Memory B cell (primary cell): ENCODE results near the gene OGFRL1.

Experiments used
- ATAC-seq: fragments of 150-1000 bp; cut with Tn5 transposase; 2 replicates; pipeline ENCODE4 v1.10.0; 2021; ENCODE audit warnings: low read depth, mild to moderate bottlenecking, moderate library complexity
- DNase-seq, 2 donors: peaks; one replicate each; pipeline ENCODE4 v3.0.0; 2022; ENCODE audit warnings: low spot score in 2 of 2
- H3K27ac Mint-ChIP-seq: one replicate; pipeline ENCODE4 v1.8.0; 2022; ENCODE audit warnings: mild to moderate bottlenecking, moderate library complexity, mixed read lengths
- H3K27me3 Mint-ChIP-seq: one replicate; pipeline ENCODE4 v1.8.0; 2022; ENCODE audit warnings: mixed read lengths
- H3K36me3 Mint-ChIP-seq: one replicate; pipeline ENCODE4 v1.8.0; 2022; ENCODE audit warnings: mild to moderate bottlenecking, mixed read lengths
- H3K4me1 Mint-ChIP-seq: one replicate; pipeline ENCODE4 v1.8.0; 2022; ENCODE audit warnings: mixed read lengths
- H3K4me3 Mint-ChIP-seq: one replicate; pipeline ENCODE4 v1.8.0; 2022; ENCODE audit warnings: mild to moderate bottlenecking, moderate library complexity, mixed read lengths
- H3K9me3 Mint-ChIP-seq: one replicate; pipeline ENCODE4 v1.8.0; 2022; ENCODE audit warnings: mixed read lengths

The OGFRL1 gene

DNA sequence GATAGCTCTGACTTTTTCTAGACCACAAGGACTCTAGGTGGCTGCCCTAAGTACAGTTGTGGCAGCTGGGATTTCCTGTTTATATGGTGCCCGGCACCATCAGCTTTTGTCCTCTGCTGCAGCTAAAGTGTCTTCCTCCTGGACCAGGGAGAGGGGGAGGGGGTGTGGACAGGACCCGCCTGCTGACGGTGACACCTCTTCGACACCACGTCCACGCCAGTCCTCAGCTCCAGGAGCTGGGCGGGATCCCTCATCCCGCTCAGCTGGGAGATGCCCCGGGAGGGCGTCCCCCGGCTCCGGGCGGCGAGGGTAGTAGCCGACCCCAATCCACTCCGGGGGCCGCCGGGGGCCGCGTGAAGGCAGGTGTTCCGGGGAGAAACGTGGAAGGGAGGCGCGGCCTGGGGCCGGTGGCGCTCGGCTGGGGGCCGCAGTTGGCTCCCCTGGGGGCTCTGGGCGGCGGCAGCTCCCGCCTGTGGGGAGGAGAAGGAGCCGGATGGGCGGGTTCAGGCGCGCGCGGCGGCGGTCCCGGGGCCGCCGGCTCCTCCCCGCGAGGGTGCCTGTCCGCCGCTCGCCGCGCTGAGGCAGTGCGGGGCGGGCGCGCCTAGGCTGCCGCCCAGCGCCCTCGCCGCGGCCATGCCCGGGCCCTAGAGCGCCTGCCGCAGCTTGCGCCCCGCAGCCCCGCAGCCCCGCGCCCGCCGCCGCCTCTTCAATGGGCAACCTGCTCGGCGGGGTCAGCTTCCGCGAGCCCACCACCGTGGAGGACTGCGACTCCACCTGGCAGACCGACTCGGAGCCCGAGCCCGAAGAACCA, at the start of gene OGFRL1:
Gene OGFRL1 (plus strand): TSS at position 584 of the 811 bp plus-strand sequence. CDS start 126 bp downstream, at position 710.
- Mint-ChIP-seq H3K4me3 (peak within 1 kb of the TSS; percentile 90), H3K27ac (peak within 1 kb of the TSS; percentile 85), H3K4me1 (peaks cover 40% of the 10 kb centered on the region), H3K27me3 (no peaks in the 10 kb centered on the region), H3K36me3 (peaks cover 11% of the 10 kb centered on the region), H3K9me3 (no peaks in the 10 kb centered on the region)
- DNase-seq (peak; percentile 73 to 78), ATAC-seq (peak; percentile 85)

DNA sequence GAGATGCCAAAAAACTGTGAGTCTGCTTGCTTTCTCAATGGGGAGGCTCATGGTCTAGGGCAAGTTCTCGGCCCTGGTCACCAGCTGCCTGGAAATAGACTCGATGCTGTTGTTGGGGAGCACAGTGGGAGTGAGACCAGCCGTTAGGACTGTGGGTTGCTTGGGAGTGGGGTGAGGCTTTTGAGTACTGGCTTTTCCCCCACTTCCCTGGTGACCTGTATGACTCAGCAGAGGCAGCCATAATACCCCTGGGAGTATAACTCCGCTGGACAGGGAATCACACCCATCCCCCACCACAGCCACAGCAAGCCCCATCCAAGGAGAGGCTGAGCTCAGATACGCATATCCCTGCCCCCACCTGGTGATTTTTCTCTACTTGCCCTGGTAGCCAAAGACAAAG, 48.9 kb upstream of the OGFRL1 start:
- Mint-ChIP-seq H3K4me3 (no peak overlapping the region), H3K9me3 (peaks cover 4% of the 10 kb centered on the region), H3K27ac (no peak overlapping the region), H3K4me1 (peaks cover 2% of the 10 kb centered on the region), H3K27me3 (peaks cover 4% of the 10 kb centered on the region), H3K36me3 (no peaks in the 10 kb centered on the region)
- DNase-seq: no peak
- ATAC-seq: no peak

DNA sequence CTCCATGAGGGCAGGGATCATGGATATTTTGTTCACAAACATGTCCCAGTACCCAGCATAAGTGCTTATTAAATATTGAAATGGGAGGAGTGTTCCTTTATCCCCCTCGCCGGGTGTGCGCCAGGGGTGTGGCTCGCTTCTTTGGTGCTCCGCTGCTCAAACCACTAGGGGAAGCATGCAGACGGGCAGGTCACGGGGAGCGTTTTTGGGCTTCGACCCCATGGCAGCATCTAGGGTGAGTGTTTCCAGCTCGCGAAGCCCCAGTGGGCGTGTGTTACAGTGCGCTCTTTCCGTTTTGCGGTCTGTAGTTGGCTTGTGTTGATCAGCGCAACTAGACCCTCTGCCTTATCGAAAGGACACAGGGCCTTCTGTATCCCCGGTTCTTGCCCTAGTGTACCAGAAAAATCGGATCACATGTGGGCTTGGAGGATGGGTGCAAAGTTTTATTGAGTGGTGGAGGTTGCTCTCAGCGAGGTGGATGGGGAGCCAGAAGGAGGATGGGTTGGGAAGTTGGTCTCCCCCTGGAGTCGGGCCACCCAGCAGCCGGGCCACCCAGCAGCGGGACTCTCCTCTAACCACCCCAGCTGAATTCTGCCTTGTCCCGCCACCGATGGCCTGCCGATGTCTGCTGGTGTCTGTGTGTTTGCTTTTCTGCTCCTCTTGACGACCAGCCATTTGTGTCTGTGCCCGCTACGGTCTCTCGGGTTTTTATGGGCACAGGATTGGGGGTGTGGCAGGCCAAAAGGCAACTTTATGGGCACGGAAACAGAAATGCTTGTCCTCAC, 43.2 kb upstream of the OGFRL1 start:
- Mint-ChIP-seq H3K4me3 (no peak overlapping the region), H3K27ac (no peak overlapping the region), H3K9me3 (peaks cover 4% of the 10 kb centered on the region), H3K36me3 (no peaks in the 10 kb centered on the region), H3K4me1 (peaks cover 9% of the 10 kb centered on the region), H3K27me3 (no peaks in the 10 kb centered on the region)
- DNase-seq (no peak), ATAC-seq (no peak)

DNA sequence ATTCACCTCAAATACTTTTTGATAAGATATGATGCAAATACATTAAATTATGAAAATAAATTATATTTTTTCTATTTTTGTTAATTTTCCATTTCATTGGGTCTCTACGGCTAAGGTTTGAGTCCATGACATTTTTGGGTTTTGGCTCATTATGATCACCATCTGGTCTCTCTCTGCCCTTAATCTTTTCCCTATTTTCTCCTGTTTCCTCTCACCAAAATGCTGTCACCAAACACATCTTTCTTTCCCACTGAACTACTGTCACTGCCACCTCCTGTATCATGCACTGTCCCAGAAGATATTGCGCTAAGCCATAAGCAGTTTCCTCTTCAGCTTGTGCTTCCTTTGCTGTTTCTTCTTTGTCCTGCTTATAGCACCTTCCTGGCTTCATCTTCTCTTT, 42.0 kb upstream of the OGFRL1 start:
- peaks cover 13% of the 10 kb centered on the region for H3K4me1 Mint-ChIP-seq
- no peak overlapping the region for H3K27ac Mint-ChIP-seq
- no peak overlapping the region for H3K4me3 Mint-ChIP-seq
- no peak for ATAC-seq
- no peaks in the 10 kb centered on the region for H3K27me3 Mint-ChIP-seq
- DNase-seq: no peak
- peaks cover 4% of the 10 kb centered on the region for H3K9me3 Mint-ChIP-seq
- no peaks in the 10 kb centered on the region for H3K36me3 Mint-ChIP-seq

- no peak overlapping the region for H3K27ac Mint-ChIP-seq
- no peaks in the 10 kb centered on the region for H3K9me3 Mint-ChIP-seq
- no peaks in the 10 kb centered on the region for H3K27me3 Mint-ChIP-seq
- ATAC-seq (peak; percentile 34), DNase-seq (no peak)
- H3K36me3 Mint-ChIP-seq: no peaks in the 10 kb centered on the region
- no peak overlapping the region for H3K4me3 Mint-ChIP-seq
- H3K4me1 Mint-ChIP-seq: peaks cover 25% of the 10 kb centered on the region
These were observed 40.3 kb upstream of the OGFRL1 start for GRCh38 chr6:71248306-71248765.

GRCh38 chr6:71248878-71249544, 39.6 kb upstream of the OGFRL1 start:
- Mint-ChIP-seq H3K4me3 (no peak overlapping the region), H3K27ac (no peak overlapping the region), H3K27me3 (no peaks in the 10 kb centered on the region), H3K9me3 (no peaks in the 10 kb centered on the region), H3K36me3 (no peaks in the 10 kb centered on the region), H3K4me1 (peaks cover 28% of the 10 kb centered on the region)
- ATAC-seq (no peak), DNase-seq (no peak)

DNA sequence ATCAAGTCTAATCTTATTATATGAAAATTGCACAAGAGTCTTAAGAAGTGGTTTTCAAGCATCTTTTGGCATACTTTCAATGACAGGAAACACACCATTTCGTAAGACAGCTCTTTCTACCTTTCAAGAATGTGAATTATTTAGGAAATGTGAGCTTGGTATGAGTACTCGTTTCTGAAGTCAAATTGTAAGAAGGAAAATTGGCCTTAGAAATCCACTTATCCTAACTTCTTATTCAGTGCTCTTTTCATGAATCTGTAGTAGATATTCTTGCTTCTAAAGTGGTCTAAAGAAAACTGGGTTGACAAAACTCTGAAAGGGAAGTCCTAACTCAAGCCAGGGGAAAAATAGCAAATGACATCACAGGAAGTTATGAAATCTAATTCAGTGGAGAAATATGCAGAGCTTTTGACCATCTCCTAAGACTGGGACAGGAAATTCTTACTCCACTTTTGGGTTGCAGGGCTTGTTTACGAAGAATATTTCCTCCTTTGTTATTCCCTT, 38.5 kb upstream of the OGFRL1 start:
- Mint-ChIP-seq H3K27ac (no peak overlapping the region), H3K4me3 (no peak overlapping the region), H3K36me3 (no peaks in the 10 kb centered on the region), H3K9me3 (no peaks in the 10 kb centered on the region), H3K27me3 (no peaks in the 10 kb centered on the region), H3K4me1 (peaks cover 28% of the 10 kb centered on the region)
- ATAC-seq (no peak), DNase-seq (no peak)

- no peak overlapping the region for H3K27ac Mint-ChIP-seq
These were observed 36.2 kb upstream of the OGFRL1 start for GRCh38 chr6:71252410-71252809.

DNA sequence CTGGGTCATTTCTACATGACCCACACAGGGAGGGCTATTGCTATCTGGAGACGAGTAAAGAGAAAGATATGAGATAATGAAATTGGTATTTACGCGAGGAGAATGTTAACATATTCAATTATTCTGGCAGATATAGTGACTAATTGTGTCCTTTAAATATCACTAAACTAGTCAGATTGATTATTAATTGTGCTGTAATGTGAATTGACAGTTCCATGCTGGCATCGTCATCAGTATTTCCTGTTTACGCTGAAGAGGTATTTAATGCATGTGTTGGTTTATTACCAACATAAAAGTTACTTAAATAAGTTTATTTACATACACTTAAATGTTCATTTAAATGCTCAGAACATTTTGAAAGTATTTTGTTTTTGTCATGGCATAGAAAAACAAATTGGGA, 35.7 kb upstream of the OGFRL1 start:
- H3K36me3 Mint-ChIP-seq: no peaks in the 10 kb centered on the region
- H3K9me3 Mint-ChIP-seq: no peaks in the 10 kb centered on the region
- H3K27me3 Mint-ChIP-seq: peaks cover 2% of the 10 kb centered on the region
- ATAC-seq (no peak), DNase-seq (no peak)
- no peak overlapping the region for H3K27ac Mint-ChIP-seq
- H3K4me1 Mint-ChIP-seq: peaks cover 28% of the 10 kb centered on the region
- H3K4me3 Mint-ChIP-seq: no peak overlapping the region

More at GRCh38 chr6:71252410-71252809, 36.2 kb upstream of the OGFRL1 start:
- no peaks in the 10 kb centered on the region for H3K36me3 Mint-ChIP-seq
- no peak for DNase-seq
- no peaks in the 10 kb centered on the region for H3K9me3 Mint-ChIP-seq
- peaks cover 28% of the 10 kb centered on the region for H3K4me1 Mint-ChIP-seq
- peak overlapping the region; percentile 55 for H3K4me3 Mint-ChIP-seq
- ATAC-seq: no peak
- H3K27me3 Mint-ChIP-seq: peaks cover 2% of the 10 kb centered on the region

GRCh38 chr6:71254323-71254722, 34.3 kb upstream of the OGFRL1 start:
- ATAC-seq (no peak), DNase-seq (no peak)

GRCh38 chr6:71258078-71258866, 30.3 kb upstream of the OGFRL1 start:
- H3K4me1 Mint-ChIP-seq: peaks cover 3% of the 10 kb centered on the region
- no peak for DNase-seq
- no peaks in the 10 kb centered on the region for H3K36me3 Mint-ChIP-seq

More at GRCh38 chr6:71254323-71254722, 34.3 kb upstream of the OGFRL1 start:
- Mint-ChIP-seq H3K4me1 (peaks cover 24% of the 10 kb centered on the region), H3K36me3 (no peaks in the 10 kb centered on the region), H3K27ac (no peak overlapping the region), H3K9me3 (no peaks in the 10 kb centered on the region), H3K27me3 (peaks cover 2% of the 10 kb centered on the region), H3K4me3 (no peak overlapping the region)

DNA sequence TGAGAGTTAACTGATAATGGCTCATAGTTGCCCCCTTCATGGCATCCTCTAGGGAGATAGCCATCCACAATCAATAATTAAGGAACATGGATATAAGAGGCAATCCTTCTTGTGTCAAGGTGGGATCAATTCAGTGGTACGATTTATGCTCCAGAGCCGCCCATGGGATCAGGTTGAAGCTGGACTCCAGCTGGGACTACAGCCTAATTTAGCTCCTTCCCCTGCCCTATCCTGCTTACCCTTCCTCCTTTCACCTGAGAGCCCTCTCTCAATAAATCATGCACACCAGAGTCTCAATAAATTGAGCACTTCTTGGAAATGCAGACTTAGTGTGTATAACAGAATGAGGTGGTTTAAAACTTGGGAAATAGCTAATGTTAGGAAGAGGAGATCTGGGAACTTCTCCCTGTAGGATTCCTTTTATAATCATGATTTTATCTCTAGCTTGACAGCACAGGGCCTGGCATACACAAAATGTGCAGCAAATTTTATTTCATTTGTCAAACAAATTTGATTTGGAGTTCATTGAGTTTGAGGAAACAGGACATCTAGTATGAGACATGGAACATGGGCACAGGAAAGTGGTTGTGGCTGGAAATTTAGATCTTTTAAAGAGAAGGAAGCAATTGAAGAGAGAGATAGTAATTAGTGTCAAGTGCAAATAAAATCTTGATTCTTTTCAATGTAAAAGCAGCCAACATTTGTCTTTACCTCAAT, 28.6 kb upstream of the OGFRL1 start:
- Mint-ChIP-seq H3K27me3 (peaks cover 7% of the 10 kb centered on the region), H3K4me1 (no peaks in the 10 kb centered on the region), H3K27ac (no peak overlapping the region), H3K9me3 (no peaks in the 10 kb centered on the region), H3K36me3 (no peaks in the 10 kb centered on the region), H3K4me3 (no peak overlapping the region)
- ATAC-seq (no peak), DNase-seq (no peak)

More at GRCh38 chr6:71258078-71258866, 30.3 kb upstream of the OGFRL1 start:
- no peak overlapping the region for H3K27ac Mint-ChIP-seq
- peaks cover 5% of the 10 kb centered on the region for H3K27me3 Mint-ChIP-seq
- ATAC-seq: no peak
- no peaks in the 10 kb centered on the region for H3K9me3 Mint-ChIP-seq
- H3K4me3 Mint-ChIP-seq: no peak overlapping the region

DNA sequence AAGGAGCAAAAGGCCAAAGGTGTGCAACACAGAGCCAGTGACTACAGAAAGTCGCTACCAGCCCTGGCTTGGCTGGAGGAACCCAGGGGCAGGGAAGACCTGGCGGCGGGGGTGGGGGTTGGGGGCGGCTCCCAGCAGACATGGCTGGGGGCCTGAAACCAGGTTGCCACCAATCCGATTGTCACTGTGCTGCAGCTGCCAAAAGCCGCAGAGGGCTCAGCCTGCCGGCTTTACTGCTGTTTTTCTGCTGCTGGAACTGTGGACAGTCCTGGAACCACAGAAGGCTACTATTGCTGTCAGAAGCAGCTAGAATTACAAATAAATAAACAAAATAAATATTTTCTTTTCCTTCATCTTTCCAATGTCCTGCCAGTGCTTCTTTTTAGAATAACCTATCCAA, 25.7 kb upstream of the OGFRL1 start:
- Mint-ChIP-seq H3K36me3 (no peaks in the 10 kb centered on the region), H3K9me3 (no peaks in the 10 kb centered on the region), H3K4me1 (no peaks in the 10 kb centered on the region), H3K27ac (no peak overlapping the region), H3K4me3 (no peak overlapping the region), H3K27me3 (peaks cover 6% of the 10 kb centered on the region)
- DNase-seq (no peak), ATAC-seq (no peak)
